GM19438 (cell line): ENCODE measurements around the gene ZNF514.
"Not testable (repeated sequence)": the region's sequence is repeated elsewhere in the genome, so short reads cannot be mapped to it uniquely, and the experiment has no call there.

Experiments used
- ATAC-seq: cut with Tn5 transposase; IDR thresholded peaks from one replicate; pipeline ENCODE4 v1.9.1; 2021; ENCODE audit warnings: low read depth; ENCODE audit not compliant: unreplicated experiment

Gene ZNF514

GRCh38 chr2:95143838-95144237 is 15.8 kb downstream of the ZNF514 start:
- ATAC-seq, result no peak

- ATAC-seq, result no peak
Measured at GRCh38 chr2:95138702-95139101, 20.9 kb downstream of the ZNF514 start.

DNA sequence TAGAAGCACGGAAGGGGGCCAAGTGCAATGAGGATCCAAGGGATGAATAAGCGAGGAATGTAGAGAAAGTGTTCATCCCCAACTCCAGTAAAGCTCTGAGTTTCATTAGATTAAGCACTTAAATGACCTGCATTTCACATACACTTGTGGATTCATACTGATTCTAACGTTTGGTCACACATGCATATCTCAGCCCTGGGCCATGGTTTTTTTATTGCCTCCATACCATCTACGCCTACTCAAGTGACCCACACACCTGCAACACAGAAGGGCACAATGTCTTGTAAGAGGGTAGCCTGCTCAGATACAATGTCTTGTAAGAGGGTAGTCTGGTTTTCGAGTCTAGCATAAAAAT is 37.5 kb downstream of the ZNF514 start:
- no peak for ATAC-seq

DNA sequence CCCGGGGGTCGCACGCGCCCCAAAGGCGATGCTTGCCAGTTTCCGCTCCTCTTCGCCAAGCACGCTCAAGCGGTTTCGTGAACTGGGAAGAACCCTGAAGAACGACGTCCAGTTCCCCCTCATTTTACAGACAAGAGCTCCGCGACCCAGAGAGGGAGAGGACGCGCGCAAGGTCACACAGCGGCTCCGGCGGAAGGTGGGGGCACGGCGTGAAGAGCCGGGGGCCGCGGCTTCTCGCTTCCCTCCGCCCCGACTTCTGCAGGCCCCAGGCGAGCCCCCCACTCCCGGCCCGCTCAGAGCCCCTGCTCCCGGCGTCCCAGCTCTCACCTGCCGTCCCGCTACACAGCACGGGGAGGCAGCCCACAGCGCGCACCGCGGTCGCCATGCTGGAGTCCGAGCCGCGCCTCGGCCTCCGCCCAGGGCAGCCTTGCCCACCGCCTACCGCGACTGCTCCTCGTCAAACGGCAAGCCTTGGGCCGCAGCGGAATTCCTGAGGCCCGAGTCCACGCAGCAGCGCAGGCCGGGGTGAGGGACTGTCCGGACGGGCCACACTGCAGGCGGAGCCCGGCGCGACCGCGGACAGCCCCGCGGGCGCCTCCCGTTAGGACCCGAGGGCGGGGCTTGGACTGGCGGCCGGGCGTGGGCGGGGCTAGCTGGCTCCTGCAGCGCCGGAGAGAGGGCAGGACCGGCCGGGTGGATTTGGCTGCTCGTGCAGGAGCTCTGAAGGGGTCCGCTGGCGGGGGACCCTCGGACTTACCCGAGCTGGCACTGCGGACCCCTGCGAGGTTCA is 38.0 kb downstream of the ZNF514 start, which contains the start of gene MRPS5:
TSS of gene MRPS5 (minus strand) at position 402 of the 790 bp plus-strand sequence. CDS start at position 385, 17 bp downstream.
- ATAC-seq, result peak; percentile 92

DNA sequence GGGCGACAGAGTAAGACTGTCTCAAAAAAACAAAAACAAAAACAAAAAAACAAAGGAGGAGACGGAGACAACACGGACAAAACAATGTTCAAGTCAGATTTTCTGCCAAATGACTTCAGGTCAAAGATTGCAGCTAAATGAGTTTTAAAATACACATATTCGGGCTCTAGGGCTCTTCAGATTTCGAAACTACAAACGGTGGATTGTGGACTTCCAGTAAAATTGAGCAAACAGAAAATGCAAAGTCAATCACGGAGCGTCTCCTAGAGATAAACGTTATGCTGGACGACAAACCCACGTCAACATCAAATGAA is 38.6 kb downstream of the ZNF514 start:
- peak; percentile 4 for ATAC-seq

- ATAC-seq, result peak; percentile 74
Measured at GRCh38 chr2:95115418-95115817, 44.2 kb downstream of the ZNF514 start.

GRCh38 chr2:95113464-95113863 is 46.2 kb downstream of the ZNF514 start:
- no peak for ATAC-seq

DNA sequence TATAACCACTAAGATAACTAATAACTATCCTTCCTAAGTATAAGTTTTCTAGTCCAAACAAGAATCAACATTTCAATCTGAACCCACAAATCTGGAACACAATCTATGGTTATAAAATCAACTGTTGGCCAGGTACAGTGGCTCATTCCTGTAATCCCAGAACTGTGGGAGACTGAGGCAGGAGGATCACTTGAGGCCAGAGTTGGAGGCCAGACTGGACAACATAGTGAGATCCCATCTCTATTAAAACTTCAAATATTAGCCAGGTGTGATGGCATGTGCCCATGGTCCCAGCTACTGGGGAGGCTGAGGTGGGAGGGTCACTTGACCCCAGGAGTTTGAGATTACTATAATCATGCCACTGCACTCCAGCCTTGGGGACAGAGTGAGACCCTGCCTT is 49.3 kb downstream of the ZNF514 start:
- ATAC-seq, result no peak

- no peak for ATAC-seq
Measured at GRCh38 chr2:95109260-95109659, 50.4 kb downstream of the ZNF514 start.

DNA sequence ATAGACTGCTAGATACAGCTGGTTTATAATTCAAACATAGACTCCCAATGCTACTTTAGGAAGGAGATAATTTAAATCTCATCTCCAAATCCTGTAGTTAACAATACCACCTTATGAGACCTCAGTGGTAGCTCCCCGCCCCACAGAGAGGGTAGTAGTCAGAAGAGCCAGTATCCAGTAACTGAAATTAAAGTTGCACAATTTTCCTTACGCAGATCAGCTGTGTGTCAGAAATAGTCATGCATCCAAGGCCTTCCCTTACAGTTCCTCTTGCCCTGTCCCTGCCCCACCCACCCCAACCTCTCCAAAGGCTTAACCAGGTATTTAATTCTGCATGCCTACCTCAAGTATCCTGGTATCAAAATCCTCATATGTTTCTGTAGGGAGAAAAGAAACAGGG is 53.6 kb downstream of the ZNF514 start:
- ATAC-seq, result no peak

DNA sequence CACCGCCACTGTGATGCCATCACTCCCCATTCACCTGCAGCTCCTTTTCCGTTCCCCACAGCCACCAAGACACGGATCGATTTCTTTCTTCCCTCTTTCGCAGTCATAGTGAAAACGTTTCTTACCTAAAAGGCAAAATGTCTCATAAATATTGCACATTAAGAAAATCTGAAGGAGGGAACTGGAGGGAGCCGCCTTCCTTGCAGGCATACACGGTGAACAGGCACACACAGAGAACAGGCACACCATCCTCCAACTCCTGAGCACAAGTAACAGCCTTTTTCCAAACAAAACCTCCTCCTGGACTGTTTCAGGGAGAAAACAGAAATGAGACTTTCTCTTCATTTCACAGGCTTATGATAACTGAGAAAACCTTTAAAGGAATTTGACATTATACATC is 55.0 kb downstream of the ZNF514 start:
- ATAC-seq, result no peak

GRCh38 chr2:95099910-95100309 is 59.7 kb downstream of the ZNF514 start:
- no peak for ATAC-seq

GRCh38 chr2:95098273-95098672 is 61.4 kb downstream of the ZNF514 start:
- not testable (repeated sequence) for ATAC-seq
